Activated CD4-positive, alpha-beta T cell treated with anti-CD3 and anti-CD28 coated beads, Interleukin-2, amount 50 U/mL, for 4 hours (primary cell): Measurements from ENCODE around the gene PCNX4.
"Not testable (repeated sequence)": the region's sequence is repeated elsewhere in the genome, so short reads cannot be mapped to it uniquely, and the experiment has no call there.

Experiments used
- DNase-seq, 2 experiments: peaks; one replicate each; pipeline ENCODE4 v3.0.0-alpha.2; 2020

The PCNX4 gene

DNA sequence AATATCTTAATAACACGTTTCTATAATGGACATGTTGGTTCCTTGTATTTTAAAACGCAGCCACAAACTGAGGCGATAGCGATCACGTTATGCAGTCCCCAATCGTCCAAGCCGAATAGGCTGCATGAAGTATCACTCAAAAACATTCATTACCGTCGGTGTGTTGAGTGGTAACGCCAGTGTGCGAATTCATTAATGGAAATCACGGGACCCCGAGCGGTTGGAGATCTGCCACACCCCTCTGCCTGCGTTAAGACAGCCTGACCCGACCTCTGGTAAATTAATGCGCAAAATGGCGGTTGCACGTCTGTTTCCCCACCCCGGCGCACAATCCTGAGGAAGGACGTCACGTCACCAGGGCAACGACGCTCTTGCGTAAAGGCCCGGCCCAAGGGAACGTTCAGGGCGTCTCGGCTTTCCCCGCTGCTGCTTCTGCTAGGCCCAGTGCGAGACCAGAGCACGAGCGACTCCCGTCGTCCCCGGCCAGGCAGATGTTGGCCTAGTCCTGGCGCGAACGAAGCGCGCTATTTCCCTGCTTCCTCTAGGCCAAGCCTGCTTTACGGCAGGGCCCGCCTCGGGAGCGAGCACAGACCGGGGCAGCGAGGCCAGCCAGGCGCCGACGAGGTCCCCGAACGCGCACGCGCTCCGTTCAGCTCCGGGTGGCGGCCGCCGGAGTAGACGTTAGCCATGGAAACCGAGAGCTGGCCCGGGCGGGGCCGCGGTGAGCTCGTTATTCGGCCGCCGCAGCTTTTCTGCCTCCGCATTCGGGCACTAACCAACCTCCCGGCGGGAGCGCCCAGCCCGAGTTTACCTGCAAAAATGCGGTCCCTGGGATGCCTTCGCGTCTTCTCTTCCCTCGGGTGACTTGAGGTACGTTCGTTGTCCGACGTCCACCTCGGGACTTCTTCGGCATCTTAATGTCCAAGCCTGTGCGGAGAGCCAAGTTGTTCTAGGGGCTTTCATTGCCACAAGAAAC is at the start of gene PCNX4:
TSS of gene PCNX4 (plus strand) at position 374 of the 976 bp plus-strand sequence. CDS start 15,716 bp downstream, outside the sequence.
- DNase-seq: peak; percentile 91 to 92

GRCh38 chr14:60047976-60048375 is 43.7 kb upstream of the PCNX4 start:
- not testable (repeated sequence) for DNase-seq

DNA sequence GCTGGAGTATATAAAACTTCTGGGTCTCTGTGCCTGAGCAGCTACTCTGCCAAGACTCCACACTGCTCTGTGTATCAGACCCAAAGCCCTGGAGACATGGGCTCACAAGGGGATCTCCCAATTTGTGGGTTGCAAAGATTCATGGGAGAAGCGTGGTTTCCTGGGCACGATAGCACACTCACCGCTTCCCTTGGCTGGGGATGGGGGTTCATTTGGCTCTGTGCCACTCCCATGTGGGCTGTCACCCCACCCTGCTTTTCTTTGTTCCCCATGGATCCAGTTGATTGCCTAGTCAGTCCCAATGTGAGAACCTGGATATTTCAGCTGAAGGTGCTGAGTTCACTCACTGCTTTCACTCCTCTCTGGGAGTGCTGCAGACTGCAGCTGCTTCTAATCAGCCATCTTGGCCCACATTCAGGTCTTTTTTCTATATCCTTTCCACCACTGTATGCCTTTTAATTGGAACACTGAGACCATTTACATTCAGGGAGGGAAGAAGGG is 40.0 kb upstream of the PCNX4 start:
- DNase-seq: no peak

- no peak for DNase-seq
These were observed 33.6 kb upstream of the PCNX4 start for GRCh38 chr14:60058087-60058486.

- DNase-seq: no peak
These were observed 30.4 kb upstream of the PCNX4 start for GRCh38 chr14:60061371-60061770.

DNA sequence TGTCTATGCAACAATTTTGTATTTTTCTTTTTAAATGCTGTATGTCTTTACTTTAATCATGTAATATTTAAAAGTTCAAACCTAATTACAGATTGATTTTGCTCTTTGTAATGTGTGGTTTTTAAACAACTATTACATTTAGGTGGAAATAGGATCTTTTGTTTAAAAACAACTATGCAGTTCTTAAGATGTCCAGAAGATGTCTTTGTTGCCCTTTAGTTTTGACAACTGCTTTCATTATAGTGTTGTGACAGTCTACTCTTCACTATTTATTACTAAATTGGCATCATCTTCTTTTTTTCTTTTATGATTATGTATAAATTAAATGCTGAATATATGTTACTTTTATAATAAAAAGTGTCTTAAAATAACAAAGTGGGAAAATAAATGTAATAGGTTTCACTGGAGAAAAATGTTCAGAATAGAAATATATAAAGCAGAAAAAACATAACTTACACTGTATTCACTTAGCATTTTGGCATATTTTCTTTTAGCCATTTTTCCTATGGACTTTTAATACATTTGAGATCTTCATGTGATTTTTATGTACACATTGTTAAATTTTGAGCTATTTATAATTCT is 27.1 kb upstream of the PCNX4 start:
- no peak for DNase-seq

- no peak for DNase-seq
These were observed 23.8 kb upstream of the PCNX4 start for GRCh38 chr14:60067882-60068281.

DNA sequence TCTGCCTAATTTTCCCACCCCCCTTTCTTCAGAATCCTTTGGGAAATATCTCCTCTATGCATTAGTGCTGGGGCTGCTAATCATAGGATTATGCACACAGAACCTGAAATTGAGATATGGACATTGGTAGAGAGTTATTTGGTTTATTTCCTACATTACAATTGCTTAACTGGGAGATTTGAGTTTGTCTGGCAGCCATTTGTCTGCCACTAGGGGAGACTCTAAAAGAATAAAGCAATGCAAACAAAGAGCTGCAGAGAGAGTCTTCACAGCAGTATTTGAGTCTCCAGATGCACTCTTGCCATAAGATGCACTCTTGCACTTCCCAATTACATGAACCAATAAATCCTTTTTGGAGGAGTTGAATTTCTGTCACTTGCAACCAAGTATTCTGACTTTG is 12.0 kb upstream of the PCNX4 start:
- DNase-seq: no peak

DNA sequence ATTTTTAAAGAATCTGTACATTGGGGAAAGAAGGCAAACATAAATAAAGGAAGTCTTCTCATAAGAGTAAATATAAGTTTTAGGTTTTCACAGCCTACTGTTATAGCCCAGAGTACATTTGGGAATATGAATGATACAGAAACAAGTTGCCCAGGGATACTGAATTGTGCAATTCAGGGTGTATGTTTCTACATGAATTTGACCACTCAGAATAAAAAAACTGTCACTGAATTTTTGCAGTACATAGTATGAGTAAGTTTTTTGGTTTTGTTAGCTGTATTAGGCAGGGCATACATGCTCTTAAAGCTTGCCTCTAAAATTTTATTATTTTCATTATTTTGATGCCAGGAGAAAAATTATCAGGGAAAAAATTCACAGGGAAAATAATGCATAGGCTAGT is 6.6 kb upstream of the PCNX4 start:
- no peak for DNase-seq

DNA sequence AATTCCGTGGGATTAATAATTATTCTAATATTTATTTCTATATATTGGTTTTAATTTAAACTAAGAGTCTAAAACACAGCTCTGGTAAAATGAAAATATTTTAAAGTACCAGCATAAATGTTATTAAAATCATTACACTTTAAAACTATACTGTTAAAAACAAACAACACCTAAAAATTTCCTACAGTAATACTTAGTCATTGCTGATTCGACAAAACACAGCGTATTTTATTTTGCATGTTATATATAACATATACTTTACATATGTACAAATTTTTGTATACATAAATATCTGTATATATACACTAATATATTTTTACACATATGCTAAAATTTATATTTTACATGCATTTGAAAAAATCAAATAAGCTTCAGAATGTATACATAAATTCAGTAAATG is 6.0 kb upstream of the PCNX4 start:
- no peak for DNase-seq

GRCh38 chr14:60087668-60088067 is 4.1 kb upstream of the PCNX4 start:
- DNase-seq: no peak

DNA sequence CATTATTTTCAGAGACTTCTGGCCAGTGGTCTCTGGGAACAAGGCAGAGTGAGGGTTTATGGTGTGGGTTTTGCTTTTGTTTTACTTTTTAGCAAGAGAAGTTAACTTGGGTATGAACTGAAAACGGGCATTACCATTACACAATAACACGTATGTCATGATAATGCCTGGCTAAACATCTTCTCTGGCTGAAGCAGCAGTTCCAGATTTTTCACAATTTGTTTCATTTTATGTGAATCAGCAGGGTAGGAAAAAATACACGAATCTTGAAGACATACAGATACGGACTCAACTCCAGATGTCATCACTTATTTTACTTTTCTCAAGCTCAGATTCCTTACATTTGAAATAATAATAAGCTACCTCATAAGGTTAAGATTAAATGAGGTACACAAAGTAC is 2.5 kb upstream of the PCNX4 start:
- DNase-seq: no peak

- peak in 1 of 2 experiments; percentile 1 for DNase-seq
These were observed 731 bp upstream of the PCNX4 start for GRCh38 chr14:60090864-60091519.

- DNase-seq: peak; percentile 2 to 3
These were observed 800 bp downstream of the PCNX4 start for GRCh38 chr14:60092526-60092920.

GRCh38 chr14:60093080-60093479 is 1.4 kb downstream of the PCNX4 start:
- no peak for DNase-seq

DNA sequence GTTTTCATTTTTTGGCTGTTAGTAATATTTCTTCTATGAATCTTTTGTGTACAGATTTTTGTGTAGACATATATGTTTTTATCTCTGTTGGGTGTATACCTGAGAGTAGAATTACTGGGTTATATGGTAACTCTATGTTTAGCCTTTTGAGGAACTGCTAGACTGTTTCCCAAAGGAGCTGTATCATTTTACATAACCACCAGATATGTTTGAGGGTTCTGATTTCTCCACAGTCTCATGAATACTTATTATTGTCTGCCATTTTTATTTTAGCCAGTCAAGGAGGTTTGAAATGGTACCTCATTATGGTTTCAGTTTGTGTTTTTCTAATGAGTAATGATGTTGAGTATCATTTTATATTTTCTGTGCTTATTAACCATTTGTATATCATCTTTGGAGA is 1.9 kb downstream of the PCNX4 start:
- no peak for DNase-seq

DNA sequence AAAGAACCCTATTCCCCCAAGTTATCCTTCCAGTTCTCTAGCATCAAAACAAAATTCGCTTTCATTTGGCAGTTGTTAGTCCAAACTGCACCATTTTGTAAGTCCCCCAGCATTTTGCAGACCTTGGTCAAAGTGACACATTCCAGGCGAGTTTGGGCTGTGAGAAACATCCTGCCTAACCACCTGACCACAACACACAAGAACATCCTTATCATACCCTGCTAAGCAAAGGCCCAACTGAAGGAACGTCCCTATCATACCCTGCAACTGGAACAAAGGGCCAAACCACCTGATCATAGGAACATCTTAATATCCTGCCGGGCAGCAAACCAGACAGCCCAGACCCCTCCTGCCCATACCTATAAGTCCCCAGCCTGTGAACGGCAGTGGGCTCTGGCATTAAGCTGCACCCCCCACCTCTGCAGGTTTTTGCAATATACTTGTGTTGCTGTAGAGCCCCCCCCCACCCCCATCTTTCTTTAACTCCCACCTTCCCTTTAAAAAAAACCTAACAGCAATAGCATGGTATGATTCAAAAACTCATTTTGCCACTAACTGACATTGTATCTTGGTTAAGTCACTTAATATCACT is 2.7 kb downstream of the PCNX4 start:
- no peak for DNase-seq

- DNase-seq: no peak
These were observed 3.5 kb downstream of the PCNX4 start for GRCh38 chr14:60095231-60095630.

- no peak for DNase-seq
These were observed 4.2 kb downstream of the PCNX4 start for GRCh38 chr14:60095781-60096450.

DNA sequence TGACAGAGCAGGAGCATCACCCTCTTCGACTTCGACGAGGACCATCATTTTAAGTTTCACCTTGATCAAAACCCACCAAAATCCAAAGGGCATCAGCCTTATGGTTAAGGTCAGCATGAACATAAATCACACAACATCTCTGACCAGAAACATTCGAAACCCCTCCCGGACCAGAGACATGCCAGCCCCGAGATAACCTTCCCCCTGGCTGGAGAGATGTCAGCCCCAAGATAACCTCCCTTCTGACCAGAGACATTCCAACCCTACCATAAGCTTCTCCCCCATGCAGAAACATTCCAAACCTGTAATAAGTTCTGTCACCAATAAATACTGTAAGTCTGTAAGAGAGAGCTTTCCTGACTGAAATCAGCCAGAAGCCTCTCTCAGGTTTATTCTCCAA is 6.3 kb downstream of the PCNX4 start:
- no peak for DNase-seq

DNA sequence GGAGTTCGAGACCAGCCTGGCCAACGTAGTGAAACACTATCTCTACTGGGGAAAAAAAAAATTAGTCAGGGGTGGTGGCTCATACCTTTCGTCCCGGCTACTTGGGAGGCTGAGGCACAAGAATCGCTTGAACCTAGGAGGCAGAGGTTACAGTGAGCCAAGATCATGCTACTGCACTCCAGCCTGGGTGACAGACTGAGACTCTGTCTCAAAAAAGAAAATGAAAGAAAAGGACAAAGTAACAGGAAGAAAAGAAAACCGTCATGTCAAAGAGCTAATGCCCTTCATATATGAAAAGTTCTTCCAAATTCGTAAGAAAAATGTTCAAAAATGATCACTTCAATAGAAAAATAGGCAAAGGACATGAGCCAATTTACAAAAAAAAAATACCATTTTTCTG is 8.1 kb downstream of the PCNX4 start:
- DNase-seq: not testable (repeated sequence)

GRCh38 chr14:60101786-60102185 is 10.1 kb downstream of the PCNX4 start:
- no peak for DNase-seq

- no peak for DNase-seq
These were observed 10.7 kb downstream of the PCNX4 start for GRCh38 chr14:60102389-60102788.
